HG02884 (cell line): ENCODE results near the gene QSER1.
"Not testable (repeated sequence)": the region's sequence is repeated elsewhere in the genome, so short reads cannot be mapped to it uniquely, and the experiment has no call there.

ENCODE experiments used
- ATAC-seq: cut with Tn5 transposase; IDR thresholded peaks from one replicate; pipeline ENCODE4 v1.9.1; 2021; ENCODE audit warnings: mild to moderate bottlenecking, moderate library complexity; ENCODE audit not compliant: unreplicated experiment

The QSER1 gene

GRCh38 chr11:32990481-32990880 is 97.9 kb downstream of the QSER1 start:
- no peak for ATAC-seq

DNA sequence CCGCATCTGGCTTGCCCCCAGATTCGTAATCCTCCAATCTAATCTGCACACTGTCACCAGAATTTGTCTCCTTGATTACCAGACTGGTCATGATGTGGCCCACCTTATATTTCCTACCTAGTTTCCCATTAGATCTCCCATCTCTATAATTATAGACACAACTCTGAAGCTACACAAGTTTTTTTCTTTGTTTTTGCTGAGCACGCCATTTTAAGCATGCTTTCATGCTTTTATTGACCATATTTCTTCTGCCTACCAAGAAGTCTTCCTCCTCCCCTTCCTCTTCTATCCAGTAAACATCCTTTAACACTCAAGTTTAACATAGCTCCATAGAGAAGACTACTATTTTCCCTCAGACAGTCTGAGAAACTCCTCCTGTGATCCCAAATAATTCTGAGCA is 98.8 kb downstream of the QSER1 start:
- ATAC-seq, result no peak

DNA sequence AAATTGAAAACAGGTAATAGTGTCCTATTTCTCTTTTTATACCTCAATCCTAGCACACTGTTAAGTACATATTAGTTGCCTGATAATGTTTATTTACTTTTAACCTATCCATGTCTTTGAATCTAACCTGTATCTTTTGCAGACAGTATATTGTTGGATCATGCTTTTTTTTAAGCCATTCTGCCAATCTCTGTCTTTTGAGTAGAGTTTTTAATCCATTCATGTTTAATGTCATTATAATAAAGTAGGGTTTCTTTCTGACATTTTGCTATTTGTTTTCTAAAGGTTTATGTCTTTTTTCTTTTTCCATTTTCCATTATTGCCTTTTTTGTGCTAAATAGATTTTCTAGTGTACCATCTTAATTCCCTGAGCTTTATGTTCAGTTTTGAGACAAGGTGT is 99.3 kb downstream of the QSER1 start:
- no peak for ATAC-seq

- ATAC-seq, result no peak
Measured at GRCh38 chr11:33000181-33000580, 107.6 kb downstream of the QSER1 start.

DNA sequence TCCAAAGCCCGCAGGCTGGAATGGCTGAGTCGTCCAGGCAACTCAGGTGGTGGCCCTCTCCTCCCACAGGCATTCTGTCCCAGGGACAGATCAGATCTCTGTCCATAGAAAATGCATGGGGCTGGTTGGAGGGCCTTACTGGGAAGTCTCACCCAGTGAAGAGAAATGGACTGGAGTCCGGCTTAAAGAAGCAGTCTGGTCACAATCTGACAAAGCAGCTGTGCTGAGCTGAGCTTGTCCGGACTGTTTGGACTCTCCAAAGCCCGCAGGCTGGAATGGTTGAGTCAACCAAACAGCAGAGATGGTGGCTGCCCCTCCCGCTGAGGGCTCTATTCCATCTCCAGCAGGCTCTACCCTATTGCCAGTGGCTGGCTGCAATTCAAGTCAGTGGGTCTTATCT is 108.7 kb downstream of the QSER1 start:
- ATAC-seq, result no peak

GRCh38 chr11:33001751-33002542 is 109.3 kb downstream of the QSER1 start:
- ATAC-seq, result no peak

GRCh38 chr11:33005175-33005574 is 112.6 kb downstream of the QSER1 start:
- ATAC-seq, result no peak

DNA sequence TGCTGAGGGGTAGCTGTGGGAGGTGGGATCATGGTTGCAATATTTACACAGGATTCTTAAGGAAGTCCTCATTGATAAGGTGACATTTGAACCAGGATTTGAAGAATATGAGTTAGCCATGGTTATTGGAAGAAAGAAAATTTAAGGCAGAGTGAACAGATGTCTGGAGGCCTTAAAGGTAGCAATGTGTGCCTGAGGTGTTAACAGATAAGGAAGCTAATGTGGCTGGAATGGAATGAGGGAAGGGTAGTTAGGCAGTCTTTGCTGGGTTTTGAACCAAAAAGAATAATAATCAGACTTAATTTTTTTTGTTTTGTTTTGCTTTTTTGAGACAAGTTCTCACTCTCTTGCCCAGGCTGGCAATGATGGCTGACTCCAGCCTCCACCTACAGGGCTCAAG is 113.4 kb downstream of the QSER1 start:
- no peak for ATAC-seq

GRCh38 chr11:33013755-33014154 is 121.1 kb downstream of the QSER1 start:
- ATAC-seq, result no peak

- ATAC-seq, result peak; percentile 60
Measured at GRCh38 chr11:33015621-33016551, 123.3 kb downstream of the QSER1 start, which contains the start of gene DEPDC7. DEPDC7 (plus strand) TSS chr11:33015878; CDS start chr11:33015956, 78 bp downstream.

GRCh38 chr11:33016654-33017053 is 124.0 kb downstream of the QSER1 start:
- ATAC-seq, result no peak

- ATAC-seq, result no peak
Measured at GRCh38 chr11:33017478-33017877, 124.9 kb downstream of the QSER1 start.

- ATAC-seq, result no peak
Measured at GRCh38 chr11:33017965-33018364, 125.4 kb downstream of the QSER1 start.

DNA sequence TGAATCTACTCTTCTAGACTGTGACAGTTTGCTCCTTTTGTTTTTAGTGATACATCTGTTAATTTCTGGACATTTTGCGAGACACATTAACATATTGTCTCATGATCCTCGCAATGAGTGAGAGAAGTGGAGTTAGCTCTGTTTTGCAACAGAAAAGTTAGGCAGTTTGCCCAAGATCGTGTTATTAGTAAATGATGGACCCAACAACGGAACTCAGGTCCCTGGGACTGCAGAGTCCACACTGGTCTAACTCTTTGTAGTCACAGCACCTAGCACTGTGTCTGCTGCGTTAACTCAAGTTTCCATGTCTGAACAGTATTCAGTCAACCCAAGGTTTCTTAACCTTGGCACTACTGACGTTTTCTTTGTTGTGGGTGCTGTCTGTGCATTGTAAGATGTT is 126.2 kb downstream of the QSER1 start:
- ATAC-seq, result no peak

- ATAC-seq, result no peak
Measured at GRCh38 chr11:33021501-33021900, 128.9 kb downstream of the QSER1 start.

GRCh38 chr11:33021937-33022336 is 129.3 kb downstream of the QSER1 start:
- no peak for ATAC-seq

- no peak for ATAC-seq
Measured at GRCh38 chr11:33025339-33025722, 132.7 kb downstream of the QSER1 start.

DNA sequence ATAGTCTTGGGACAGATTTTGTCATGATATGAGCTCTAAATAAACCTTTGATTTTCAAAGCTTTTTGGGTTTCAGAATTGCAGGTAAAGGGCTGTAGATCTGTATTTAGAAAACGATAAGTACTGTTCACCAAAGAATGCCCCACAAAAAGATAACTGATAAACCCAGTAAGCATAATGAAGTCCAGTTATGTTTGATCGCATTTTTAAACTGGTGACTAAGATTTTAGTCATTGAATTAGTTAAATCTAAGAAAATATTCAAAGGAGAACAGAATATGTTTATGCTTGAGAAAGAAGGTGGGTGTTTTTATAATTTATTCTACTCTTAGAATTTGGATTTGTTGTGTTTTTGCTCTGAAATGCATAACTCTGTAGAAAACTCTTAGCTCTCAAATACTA is 134.6 kb downstream of the QSER1 start:
- no peak for ATAC-seq

DNA sequence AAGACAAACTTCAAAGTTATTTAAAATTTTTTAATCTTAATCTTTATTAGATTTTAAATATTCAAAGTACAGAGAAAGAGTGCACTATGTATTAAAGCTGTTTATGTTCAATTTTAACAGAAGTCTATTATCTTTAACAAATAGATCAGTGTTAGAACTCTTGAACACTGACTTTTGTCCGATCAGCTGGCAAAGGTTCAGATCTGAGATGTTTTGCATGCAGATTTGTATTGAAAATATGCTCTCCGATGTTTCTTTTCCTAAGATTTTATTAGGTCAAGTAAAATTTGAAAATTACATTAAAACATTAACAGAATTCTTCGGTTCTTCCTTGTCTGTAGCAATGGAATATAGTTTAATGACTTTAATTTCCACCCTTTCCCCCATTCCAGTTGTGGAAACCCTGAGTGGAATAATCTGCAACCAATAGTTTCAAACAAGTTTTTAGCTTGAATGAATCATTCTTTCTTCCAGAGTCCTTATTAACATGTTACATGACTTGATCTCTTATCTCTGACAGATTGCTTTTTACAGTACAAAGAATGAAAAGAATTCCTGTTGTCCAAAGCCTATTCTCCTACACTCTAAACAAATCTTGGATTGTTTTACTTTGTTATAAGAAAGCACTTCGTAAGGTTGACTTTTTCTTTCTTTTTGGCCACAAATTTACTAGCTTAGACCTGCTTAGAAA is 135.4 kb downstream of the QSER1 start:
- no peak for ATAC-seq

- ATAC-seq, result no peak
Measured at GRCh38 chr11:33028537-33028914, 135.9 kb downstream of the QSER1 start.

DNA sequence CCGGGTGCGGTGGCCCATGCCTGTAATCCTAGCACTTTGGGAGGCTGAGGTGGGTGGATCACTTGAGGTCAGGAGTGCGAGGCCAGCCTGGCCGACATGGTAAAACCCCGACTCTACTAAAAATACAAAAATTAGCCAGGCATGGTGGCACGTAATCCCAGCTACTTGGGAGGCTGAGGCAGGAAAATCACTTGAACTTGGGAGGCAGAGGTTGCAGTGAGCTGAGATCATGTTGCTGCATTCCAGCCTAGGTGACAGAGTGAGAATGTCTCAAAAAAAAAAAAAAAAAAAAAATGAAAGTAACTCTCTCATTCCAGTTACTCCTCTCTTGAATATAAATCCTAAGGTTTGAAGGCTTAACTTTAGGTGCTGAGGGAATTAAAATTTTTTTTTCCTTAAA is 136.6 kb downstream of the QSER1 start:
- not testable (repeated sequence) for ATAC-seq
